SKM-1 treated with dmso at 0.1 percent for 144 hours (cell line): ENCODE data around the gene NAMPT.
"Not testable (repeated sequence)": the region's sequence is repeated elsewhere in the genome, so short reads cannot be mapped to it uniquely, and the experiment has no call there.

Experiments used
- DNase-seq: peaks from one replicate; lab custom pipeline; 2025; ENCODE audit not compliant: unreplicated experiment; lab: John Stamatoyannopoulos, UW

The NAMPT gene

DNA sequence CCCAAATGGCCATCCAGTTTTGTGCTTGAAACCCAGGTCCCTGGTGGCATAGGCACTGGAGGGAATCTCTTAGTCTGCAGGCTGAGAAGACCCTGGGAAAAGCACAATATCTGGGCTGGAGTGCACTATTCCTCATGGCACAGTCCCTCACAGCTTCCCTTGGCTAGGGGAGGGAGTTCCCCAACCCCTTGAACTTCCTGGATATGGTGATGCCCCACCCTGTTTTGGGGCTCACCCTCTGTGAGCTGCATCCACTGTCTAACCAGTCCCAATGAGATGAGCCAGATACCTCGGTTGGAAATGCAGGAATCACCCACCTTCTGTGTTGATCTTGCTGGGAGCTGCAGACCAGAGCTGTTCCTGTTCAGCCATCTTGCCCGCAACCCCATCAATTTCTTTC, 19.8 kb upstream of the NAMPT start:
- no peak for DNase-seq

DNA sequence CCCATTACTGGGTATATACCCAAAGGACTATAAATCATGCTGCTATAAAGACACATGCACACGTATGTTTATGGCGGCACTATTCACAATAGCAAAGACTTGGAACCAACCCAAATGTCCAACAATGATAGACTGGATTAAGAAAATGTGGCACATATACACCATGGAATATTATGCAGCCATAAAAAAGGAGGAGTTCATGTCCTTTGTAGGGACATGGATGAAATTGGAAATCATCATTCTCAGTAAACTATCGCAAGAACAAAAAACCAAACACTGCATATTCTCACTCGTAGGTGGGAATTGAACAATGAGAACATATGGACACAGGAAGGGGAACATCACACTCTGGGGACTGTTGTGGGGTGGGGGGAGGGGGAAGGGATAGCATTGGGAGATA, 13.8 kb upstream of the NAMPT start:
- DNase-seq: not testable (repeated sequence)

DNA sequence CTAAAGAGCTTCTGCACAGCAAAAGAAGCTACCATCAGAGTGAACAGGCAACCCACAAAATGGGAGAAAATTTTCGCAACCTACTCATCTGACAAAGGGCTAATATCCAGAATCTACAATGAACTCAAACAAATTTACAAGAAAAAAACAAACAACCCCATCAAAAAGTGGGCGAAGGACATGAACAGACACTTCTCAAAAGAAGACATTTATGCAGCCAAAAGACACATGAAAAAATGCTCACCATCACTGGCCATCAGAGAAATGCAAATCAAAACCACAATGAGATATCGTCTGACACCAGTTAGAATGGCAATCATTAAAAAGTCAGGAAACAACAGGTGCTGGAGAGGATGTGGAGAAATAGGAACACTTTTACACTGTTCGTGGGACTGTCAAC, 13.4 kb upstream of the NAMPT start:
- DNase-seq: not testable (repeated sequence)

DNA sequence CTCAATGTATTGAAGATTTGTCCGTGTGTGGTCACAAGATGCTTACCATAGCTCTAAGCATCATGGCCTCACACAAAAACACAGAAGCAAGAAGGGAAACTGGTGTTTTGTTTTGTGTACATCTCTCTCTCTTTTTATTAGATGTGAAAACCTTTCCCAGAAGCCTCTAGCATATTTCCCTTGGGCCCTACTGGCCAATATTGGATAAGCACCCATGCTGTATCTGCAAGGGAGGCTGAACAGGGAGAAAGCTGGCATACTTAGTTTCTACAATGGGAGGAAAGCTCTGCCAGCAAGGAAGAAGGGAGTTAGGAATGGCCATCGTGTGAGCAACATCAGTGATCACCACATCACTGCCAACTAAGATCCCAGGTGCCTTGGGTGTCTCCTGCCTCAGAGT, 9.6 kb upstream of the NAMPT start:
- DNase-seq: no peak

DNA sequence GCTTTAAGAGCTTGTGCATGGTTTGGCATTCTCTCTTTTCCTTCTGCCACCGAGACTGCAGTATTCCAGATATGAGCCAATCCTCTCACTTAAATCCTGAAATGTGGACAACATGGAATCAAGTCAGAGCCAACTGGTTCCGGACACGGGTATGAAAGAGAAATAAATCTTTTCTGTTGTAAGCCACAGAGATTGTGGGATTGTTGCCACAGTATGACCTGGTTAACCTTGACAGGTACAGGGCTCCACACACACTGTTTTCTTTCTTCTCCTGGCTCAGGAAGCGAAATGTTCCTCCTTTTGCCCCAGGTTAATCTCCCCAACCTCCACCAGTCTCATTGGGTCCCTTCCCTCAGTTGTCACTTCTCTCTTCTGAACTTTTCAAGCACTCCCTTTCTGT, 6.5 kb upstream of the NAMPT start:
- DNase-seq: no peak

DNA sequence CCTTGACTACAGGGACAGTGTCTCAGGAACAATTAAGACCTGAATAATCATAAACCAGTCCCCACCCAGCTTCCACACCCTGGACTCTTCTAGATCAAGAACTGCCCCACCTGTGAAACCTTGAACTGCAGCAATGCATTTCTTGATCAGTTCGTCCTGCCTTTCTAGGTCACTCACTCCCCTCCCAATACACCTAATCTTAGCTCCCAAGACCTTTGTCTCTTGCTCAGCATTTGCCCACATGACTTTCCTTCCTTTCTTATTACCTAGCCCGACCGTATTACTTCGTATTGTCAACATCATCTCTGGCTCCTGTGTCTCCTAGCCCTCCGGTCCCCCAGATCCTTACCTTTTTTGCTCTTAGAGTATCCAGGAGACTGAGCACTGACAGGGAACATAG, 5.5 kb upstream of the NAMPT start:
- no peak for DNase-seq

DNA sequence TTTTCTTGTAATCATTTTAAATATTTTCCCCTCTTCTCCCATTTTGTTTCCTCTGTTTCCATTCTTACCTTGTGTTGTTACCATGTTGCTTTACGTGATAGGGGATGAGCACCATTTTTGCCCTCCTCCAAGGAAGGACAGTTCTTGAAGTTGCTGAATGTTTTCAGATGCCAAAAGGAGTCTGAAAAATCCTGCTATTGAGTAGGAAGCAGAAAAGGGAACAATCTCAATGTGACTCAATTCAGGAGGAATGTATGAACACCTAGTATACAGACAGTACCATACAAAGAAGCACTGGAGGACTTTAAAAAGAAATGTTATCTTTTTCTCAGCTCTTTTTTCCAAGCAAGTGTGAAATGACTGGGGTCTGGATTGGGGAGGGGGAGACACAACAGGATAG, 5.1 kb upstream of the NAMPT start:
- no peak for DNase-seq

DNA sequence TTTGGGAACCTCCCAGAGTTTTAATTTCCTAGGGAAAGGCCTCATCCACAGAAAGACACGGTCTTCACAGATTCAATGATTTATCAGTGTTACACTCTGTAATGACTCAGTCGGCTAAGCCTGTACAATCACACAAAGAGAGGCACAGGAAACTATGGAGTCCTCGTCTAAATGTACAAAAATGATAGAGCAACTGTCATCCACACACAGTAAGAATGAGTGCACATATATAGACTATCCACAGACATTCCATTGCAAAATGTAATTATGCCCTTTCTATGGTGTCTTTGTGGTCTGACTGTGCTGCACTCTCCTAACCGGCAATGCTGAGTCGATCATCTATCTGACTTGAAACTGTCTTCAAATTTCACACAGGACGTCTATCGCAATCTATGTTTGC, 3.5 kb upstream of the NAMPT start:
- DNase-seq: no peak

DNA sequence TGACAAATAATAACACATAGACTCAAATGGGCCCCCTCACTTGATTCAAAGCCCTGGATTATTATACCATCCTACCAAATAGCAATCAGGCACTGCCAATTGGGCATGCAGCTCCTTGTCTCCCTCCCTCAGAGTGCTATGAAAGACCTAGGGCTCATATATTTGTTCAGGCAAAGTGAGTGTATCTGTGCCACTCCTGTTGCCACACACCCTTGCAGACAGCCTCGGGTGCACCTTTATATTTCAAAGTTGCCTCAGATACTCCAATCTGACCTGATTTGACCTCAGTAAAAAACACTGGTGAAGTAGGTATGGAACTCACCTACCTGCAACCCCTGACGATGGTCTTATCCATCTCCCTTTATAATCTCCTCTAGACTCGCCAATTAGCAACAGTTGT, 3.0 kb upstream of the NAMPT start:
- no peak for DNase-seq

DNA sequence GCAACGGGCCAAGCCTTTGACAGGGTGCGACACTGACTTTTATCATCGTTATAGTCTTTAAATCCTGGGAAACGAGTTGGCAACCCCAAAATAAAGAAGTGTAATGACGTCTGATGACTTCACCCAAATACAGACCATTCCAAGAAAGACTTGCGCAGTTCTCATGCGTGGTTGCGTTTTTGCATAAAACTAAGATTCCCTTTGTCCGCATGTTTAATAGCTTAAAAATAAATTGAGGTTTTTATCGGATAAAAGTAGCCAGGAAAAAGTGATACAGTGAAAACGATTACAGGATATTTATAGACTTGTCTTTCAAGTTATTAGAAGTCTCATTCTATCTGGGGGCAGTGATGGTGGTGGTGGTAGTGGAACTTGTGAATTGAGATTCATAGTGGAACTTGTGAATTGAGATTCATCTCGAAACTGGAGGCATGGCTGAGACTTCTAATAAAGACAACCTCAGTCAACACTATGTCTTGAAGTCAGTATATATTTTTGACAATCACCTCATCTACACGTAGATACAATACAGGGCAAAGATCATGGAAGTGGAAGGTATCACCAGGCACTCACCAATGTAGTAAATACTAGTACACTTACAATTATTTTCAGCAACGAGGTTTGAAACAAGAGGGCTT, 1.2 kb upstream of the NAMPT start:
- DNase-seq: no peak

DNA sequence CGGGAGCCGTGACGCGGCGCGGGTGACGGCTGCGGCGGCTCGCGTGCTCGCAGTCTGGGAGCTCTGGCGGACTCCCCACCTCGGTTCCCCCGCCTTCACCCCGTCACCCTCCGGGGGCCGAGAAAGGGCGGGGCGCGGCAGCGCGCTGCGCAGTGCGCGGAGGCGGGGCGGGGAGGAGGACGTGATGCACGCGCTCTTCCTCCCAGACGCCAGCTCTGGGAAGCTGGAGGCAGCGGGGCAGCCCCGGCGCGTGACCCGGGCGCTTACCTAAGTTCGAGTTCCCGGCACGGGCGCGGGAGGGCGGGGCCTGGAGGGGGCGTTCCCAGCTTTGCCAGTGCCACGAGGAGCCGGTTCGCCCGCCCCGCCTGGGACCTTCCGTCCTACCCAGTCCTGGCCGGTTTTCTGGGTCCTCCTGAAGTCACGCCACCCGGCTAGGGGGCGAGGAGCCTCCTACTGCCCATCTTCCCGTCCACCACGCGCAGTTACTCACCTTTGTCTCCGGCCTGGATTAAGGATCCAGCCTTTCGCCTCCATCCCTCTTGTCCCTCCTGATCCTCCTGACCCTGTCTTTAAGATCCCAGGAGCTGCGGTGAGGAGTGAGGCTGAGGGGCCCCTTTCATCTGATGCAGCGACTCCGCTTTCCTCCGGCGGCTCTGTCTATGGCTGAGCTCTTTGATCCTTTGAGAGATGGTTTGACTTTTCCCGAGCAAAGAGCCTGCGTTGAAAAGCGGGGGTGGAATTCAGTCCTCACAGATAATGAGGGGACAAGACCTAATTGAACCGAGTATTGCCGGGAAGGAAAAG, 470 bp upstream of the NAMPT start:
- peak; percentile 92 for DNase-seq

DNA sequence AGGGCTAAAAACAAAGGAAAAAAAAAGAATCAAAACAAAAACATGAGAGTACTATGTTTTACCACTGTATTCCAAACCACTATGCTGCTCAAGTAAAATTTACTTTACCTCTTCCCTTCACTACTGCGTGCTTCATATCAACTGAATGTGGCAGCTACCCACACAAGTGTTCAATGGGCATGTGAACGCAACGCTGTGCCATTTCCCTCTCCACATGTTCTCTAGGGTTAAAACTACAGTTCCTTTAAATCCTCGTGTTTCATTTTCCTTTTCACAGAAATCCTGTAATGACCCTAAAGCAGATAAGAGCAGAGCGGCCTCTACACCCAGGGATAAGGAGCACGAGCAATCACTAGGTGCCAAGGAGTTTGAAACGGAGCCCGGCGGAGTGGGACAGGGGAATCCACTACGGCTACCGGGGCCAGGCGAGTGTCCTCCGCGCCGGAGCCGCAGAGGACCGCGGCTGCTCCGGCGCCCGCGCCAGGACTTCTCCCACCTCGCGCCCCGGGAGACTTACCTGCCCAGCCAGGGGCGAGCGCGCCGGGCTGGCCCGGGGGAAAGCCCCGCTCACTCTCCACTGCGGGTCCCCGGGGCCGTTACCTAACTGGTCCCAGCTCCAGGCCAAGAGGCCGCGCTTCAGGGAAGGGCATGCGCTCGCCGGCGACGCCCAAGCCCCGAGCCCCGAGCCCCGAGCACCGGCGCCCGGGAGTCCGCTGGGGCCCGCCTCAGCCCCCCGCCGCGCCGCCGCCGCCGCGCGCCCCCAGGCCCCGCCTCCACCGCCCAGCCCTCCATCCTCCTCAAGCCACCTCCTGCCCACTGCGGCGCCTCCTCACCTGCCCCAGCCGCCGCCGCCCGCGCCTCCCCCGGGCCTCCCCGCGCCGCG, 711 bp downstream of the NAMPT start:
- DNase-seq: no peak

DNA sequence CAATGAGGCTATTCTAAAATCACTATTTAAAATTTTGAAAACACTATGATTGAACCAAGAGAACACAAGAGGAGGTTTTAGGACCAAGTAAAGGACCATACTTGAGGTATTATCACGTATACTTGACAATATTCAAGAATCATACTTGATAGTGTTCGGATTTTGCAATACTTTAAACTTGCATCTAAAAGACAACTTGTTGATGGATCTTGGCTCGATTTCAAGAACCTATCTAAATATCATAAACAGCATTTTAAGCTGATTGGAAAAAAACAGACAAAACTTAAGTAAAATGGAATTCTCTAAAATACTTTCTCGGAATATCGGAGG, 1.3 kb downstream of the NAMPT start:
- DNase-seq: no peak

DNA sequence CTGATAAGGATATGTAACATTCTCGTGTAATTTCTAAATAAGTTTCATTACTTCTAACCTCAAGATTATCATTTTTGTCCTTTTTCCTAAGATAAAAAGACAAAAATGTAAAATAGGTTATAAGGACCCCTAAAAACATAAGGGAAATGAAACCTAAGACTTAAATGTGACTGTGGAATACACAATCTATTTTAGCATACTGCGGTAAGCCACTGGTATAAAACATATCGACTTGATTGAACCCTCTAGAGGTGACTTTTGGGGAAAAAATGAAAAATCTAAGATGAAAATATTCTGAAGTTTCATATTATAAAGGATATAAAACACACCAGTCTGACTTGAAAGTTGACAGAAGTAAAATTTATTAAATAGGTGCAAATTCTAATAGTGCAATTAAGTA, 1.9 kb downstream of the NAMPT start:
- no peak for DNase-seq

DNA sequence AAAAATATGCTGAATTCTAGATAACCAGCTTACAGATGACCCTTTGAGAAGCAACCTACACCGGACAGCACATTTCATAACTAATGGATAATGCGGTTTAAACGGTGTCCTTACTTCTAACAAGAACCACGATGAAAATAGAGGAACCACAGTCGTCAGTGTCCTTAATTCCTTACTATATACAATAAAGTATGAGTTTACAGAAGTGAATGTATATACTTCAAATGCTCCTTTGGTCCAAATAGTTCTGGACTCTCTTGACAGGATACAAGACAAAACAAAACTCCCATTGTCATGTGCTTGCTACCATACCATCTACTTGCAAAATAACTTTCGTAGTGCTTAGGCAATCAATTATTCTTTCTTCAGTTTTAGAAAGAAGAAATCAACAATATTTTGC, 2.4 kb downstream of the NAMPT start:
- DNase-seq: peak; percentile 40

DNA sequence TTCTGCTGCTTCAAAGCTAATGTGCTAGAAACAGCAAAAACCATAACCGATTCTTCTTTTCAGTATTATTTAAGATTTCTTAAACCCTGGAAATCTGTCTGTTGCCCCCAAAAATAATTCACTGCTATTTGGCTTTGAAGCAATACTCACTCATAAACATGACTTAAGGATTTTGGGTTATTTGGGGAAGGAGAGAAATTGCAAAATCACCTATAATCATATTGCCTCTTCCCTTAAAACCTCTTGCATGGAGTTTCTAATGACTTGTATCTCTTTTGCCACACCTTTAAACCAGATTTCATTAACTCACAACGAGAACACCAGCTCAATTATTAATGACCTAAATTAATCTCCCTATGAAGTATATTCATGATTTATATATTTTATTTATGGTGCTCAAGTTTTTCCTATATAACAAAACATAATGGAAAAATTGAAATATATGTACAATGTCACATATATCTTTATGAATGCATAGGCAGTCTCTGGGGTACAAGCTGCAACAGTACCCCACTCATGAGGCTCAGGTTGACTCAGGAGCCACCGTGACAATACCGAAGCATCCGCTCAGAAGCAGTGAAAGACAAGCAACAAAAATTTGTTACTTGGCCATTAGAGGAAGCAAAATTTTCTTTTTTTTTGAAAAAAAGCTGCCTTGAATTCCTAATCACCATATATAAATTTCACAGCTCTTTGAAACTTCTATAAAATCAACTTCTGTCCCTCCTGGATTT, 3.0 kb downstream of the NAMPT start:
- DNase-seq: peak; percentile 12

DNA sequence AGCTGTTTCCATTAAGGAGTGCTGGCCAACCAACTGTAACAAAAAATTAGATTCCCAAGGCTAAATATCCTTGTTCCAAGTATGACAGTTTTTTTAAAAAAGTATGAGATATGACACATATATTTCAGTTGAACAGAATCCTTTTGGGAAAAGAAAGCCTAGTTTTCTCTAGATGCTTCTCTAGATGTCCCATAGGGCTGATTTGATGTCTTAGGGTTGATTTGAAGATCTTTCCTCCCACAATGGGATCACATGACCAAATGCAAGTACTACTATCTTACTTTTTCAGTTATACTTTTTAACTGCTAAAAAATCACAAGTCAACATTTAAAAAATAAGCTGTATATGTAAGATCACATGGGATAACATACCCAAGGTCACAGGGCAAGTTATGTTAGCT, 3.7 kb downstream of the NAMPT start:
- DNase-seq: no peak

DNA sequence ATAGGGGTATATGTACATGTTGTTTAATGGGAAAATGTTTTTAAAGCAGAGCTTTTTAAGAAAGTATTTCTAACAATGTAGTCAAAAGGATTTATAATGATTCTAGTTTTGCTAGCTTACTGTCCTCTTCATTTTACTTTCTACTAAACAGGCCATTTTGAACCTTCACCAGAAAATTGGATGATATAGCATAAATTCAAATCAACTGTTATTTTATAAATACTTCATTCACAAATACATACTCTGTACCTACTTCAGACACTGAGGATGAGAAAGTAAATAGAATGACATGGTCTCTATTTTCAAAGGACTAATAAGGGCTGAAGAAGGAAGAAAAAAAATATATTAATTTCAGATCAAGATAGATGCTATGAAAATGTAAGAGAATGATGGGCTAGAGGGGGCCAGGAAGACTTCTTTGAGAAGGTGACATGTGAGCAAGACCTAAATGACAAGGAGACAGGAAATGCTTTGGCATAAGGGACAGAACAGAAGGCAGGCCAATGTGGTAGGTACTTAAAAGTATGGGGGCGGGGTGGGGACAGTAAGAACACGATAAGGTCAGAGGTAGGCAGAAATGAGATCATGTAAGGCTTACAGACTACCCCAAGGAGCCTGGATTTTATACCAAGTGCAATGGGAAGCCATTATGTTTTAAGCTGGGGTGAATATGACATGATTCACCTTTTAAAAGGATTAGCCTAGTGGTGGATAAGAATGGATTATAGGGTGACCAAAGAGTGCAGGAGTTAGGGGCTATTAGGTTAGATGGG, 5.2 kb downstream of the NAMPT start:
- no peak for DNase-seq

DNA sequence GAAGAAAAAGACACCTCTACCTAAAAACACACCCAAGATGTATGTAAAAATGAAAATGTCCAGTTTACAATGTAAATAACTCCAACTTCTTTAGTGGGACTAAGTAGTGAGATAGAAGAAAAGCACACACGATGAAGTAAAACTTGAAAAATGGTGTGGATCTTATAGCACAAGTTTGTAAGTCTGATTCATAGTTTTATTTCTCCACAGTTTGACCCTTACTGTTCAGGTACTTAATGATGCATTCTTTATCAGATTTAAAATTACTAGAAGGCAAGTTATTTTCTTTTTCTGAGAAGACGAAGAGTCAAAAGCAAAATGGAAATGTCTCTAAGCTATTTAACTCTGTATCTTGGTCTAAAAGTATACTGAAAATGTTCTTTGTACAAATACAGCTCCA, 6.1 kb downstream of the NAMPT start:
- no peak for DNase-seq

DNA sequence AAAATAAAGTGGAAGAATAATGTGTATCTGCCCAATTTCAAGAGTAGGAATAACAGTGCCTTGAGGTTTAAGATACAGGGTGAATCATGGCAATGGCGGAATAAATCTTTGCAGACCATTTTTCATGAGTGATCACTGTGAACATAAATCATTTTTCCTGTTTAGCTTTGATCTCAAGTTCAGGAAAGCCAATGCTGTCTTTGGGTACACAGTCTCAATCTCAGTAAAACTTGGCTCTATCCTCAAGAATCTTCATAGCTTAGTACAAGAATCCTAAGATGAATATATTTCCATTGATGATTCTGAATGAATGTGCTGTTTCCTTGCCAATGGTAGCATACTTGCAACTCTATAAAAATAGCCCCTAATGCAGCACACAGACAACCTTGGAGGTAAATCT, 6.8 kb downstream of the NAMPT start:
- DNase-seq: no peak

DNA sequence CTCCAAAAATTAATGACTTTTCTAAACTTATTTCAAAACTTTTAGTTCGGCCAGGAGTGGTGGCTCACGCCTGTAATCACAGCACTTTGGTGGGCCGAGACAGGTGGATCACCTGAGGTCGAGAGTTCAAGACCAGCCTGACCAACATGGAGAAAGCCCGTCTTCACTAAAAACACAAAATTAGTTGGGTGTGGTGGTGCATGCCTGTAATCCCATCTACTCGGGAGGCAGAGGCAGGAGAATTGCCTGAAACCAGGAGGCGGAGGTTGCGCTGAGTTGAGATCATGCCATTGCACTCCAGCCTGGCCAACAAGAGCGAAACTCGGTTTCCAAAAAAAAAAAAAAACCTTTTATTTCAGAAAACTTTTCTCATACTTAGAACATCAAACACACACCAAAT, 8.3 kb downstream of the NAMPT start:
- DNase-seq: no peak
